ENCODE results near the gene STXBP6. TPM values are rescaled to one million over a fixed set of nuclear protein-coding genes. Genes with fewer than 3 reads are reported as not detected.

Gene STXBP6
- total RNA-seq, 1 donor from 2014 or later: 27.1 TPM

DNA sequence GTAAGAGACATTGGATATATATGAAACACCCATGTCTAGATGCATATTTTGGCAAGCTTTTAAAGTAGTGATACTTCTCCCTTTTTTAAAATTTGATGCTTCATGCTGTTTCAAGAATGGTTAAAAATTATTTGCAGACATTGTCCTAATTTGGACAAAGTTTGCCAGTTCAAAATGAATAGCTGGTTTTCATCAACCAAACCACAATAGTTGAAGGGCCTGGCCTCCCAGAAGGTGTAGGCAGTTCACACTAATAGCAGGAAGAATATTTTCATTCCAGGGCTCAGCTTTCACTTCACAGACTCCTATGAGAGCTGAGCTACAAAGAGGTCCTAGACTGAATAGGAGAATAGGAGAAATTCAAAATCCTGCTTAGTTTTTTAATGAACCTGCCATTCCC is 78.7 kb downstream of the STXBP6 start:
- Histone ChIP-seq H3K9me3 (ENCODE audit: insufficient read depth, low read depth, low read length) (no peaks in the 10 kb centered on the region), H2AFZ (ENCODE audit: low read depth, low read length) (no peak overlapping the region), H4K20me1 (ENCODE audit: insufficient read depth, low read length) (no peaks in the 10 kb centered on the region), H3K27ac (ENCODE audit: low read depth, low read length) (no peak overlapping the region), H3K79me2 (ENCODE audit: insufficient read depth, low read length) (no peaks in the 10 kb centered on the region), H3K4me1 (ENCODE audit: insufficient read depth, low read length) (peaks cover 5% of the 10 kb centered on the region), H3K36me3 (ENCODE audit: insufficient read depth, low read length) (no peaks in the 10 kb centered on the region), H3K9ac (ENCODE audit: low read length) (no peak overlapping the region), H3K4me2 (ENCODE audit: low read length) (no peak overlapping the region), H3K4me3 (ENCODE audit: insufficient read depth, low read depth, low read length) (no peak overlapping the region), H3K27me3 (ENCODE audit: insufficient read depth, low read length) (no peaks in the 10 kb centered on the region)
- peaks cover 24% of the 10 kb centered on the region for H3K4me1 Mint-ChIP-seq (ENCODE audit: low read depth, unreplicated experiment)
- H3K36me3 Mint-ChIP-seq (ENCODE audit: low read depth, unreplicated experiment): no peaks in the 10 kb centered on the region
- no peak overlapping the region for H3K27ac Mint-ChIP-seq (ENCODE audit: unreplicated experiment)
- DNase-seq (ENCODE audit: low read depth) (peak; percentile 33), FAIRE-seq (no peak)
- H3K9me3 Mint-ChIP-seq (ENCODE audit: unreplicated experiment): no peaks in the 10 kb centered on the region
- no peaks in the 10 kb centered on the region for H3K27me3 Mint-ChIP-seq (ENCODE audit: low read depth, unreplicated experiment)
- H3K4me3 Mint-ChIP-seq (ENCODE audit: unreplicated experiment): no peak overlapping the region
- no peak for TF ChIP-seq EZH2 (IDR thresholded peaks at IDR 0.05; ENCODE audit: insufficient read depth, low read length)
- TF ChIP-seq, protein P1, sequence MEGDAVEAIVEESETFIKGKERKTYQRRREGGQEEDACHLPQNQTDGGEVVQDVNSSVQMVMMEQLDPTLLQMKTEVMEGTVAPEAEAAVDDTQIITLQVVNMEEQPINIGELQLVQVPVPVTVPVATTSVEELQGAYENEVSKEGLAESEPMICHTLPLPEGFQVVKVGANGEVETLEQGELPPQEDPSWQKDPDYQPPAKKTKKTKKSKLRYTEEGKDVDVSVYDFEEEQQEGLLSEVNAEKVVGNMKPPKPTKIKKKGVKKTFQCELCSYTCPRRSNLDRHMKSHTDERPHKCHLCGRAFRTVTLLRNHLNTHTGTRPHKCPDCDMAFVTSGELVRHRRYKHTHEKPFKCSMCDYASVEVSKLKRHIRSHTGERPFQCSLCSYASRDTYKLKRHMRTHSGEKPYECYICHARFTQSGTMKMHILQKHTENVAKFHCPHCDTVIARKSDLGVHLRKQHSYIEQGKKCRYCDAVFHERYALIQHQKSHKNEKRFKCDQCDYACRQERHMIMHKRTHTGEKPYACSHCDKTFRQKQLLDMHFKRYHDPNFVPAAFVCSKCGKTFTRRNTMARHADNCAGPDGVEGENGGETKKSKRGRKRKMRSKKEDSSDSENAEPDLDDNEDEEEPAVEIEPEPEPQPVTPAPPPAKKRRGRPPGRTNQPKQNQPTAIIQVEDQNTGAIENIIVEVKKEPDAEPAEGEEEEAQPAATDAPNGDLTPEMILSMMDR (IDR thresholded peaks at IDR 0.05; ENCODE audit: insufficient read depth, low read depth, low read length): no peak

DNA sequence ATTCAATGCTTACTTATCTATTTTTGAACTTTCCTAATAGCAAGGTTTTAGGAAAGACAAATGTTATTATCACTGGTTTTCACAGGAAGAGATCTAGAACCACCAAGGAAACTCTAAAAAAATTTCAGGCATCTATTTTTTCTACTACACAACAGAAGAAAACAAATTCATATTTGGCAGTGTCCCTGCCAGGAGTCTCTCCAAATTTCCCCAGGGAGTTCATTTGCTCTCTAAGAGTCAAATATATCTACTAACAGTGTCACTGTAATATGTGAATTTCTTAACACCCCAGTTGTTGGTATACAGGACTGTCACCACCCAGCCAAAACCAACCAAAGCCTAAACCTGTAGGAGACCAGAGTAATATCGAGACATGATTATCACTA is 83.4 kb downstream of the STXBP6 start:
- Histone ChIP-seq H3K9ac (ENCODE audit: low read length) (no peak overlapping the region), H3K9me3 (ENCODE audit: insufficient read depth, low read depth, low read length) (no peaks in the 10 kb centered on the region), H2AFZ (ENCODE audit: low read depth, low read length) (no peak overlapping the region), H3K36me3 (ENCODE audit: insufficient read depth, low read length) (no peaks in the 10 kb centered on the region), H3K27ac (ENCODE audit: low read depth, low read length) (peak overlapping the region; percentile 23), H3K4me3 (ENCODE audit: insufficient read depth, low read depth, low read length) (no peak overlapping the region), H3K79me2 (ENCODE audit: insufficient read depth, low read length) (no peaks in the 10 kb centered on the region), H3K4me2 (ENCODE audit: low read length) (peak overlapping the region; percentile 60), H3K4me1 (ENCODE audit: insufficient read depth, low read length) (peaks cover 12% of the 10 kb centered on the region), H3K27me3 (ENCODE audit: insufficient read depth, low read length) (no peaks in the 10 kb centered on the region), H4K20me1 (ENCODE audit: insufficient read depth, low read length) (no peaks in the 10 kb centered on the region)
- Mint-ChIP-seq H3K36me3 (ENCODE audit: low read depth, unreplicated experiment) (no peaks in the 10 kb centered on the region), H3K27me3 (ENCODE audit: low read depth, unreplicated experiment) (no peaks in the 10 kb centered on the region), H3K4me3 (ENCODE audit: unreplicated experiment) (peak overlapping the region; percentile 8), H3K9me3 (ENCODE audit: unreplicated experiment) (no peaks in the 10 kb centered on the region), H3K4me1 (ENCODE audit: low read depth, unreplicated experiment) (peaks cover 33% of the 10 kb centered on the region), H3K27ac (ENCODE audit: unreplicated experiment) (peak overlapping the region; percentile 73)
- no peak for FAIRE-seq
- TF ChIP-seq, protein P1 (IDR thresholded peaks at IDR 0.05; ENCODE audit: insufficient read depth, low read depth, low read length): no peak
- TF ChIP-seq EZH2 (IDR thresholded peaks at IDR 0.05; ENCODE audit: insufficient read depth, low read length): no peak
- DNase-seq (ENCODE audit: low read depth): no peak

DNA sequence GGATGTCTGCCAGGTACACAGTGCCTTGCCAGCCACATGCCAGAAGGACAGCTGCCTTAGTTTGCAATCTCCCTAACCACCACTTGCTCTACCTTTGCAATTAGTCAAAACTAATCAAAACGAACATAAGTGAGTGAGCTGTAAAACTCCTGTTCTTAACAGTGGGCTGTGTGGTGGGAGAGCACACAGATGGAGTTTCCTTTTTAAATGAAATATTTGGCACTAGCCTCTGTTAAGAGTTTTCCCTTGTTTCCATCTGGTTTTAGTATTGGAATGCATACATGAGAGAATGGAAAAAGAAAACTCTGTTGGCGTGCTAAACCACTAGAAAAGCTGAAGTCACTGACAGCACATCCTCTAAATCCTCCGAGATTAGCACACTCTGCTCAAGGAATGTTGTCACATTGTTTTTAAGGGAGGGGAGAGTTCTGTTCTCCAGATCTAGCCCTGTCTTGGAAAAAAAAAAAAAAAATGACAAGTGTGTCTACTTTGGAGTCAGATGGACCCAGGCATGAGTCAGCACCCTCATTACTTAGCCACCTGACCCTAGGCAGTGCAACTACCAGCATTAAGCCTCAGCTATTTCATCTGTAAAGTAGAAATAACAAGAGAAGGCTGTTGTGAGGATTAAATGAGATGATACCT is 83.9 kb downstream of the STXBP6 start:
- Histone ChIP-seq H3K4me2 (ENCODE audit: low read length) (peak overlapping the region; percentile 60), H3K27ac (ENCODE audit: low read depth, low read length) (peak overlapping the region; percentile 43), H3K4me3 (ENCODE audit: insufficient read depth, low read depth, low read length) (no peak overlapping the region), H3K4me1 (ENCODE audit: insufficient read depth, low read length) (peaks cover 12% of the 10 kb centered on the region), H2AFZ (ENCODE audit: low read depth, low read length) (no peak overlapping the region), H3K9me3 (ENCODE audit: insufficient read depth, low read depth, low read length) (no peaks in the 10 kb centered on the region), H3K9ac (ENCODE audit: low read length) (peak overlapping the region; percentile 51), H3K27me3 (ENCODE audit: insufficient read depth, low read length) (no peaks in the 10 kb centered on the region), H3K79me2 (ENCODE audit: insufficient read depth, low read length) (no peaks in the 10 kb centered on the region), H4K20me1 (ENCODE audit: insufficient read depth, low read length) (no peaks in the 10 kb centered on the region), H3K36me3 (ENCODE audit: insufficient read depth, low read length) (no peaks in the 10 kb centered on the region)
- Mint-ChIP-seq H3K4me1 (ENCODE audit: low read depth, unreplicated experiment) (peaks cover 28% of the 10 kb centered on the region), H3K27me3 (ENCODE audit: low read depth, unreplicated experiment) (no peaks in the 10 kb centered on the region), H3K36me3 (ENCODE audit: low read depth, unreplicated experiment) (no peaks in the 10 kb centered on the region), H3K27ac (ENCODE audit: unreplicated experiment) (peak overlapping the region; percentile 73), H3K4me3 (ENCODE audit: unreplicated experiment) (peak overlapping the region; percentile 22), H3K9me3 (ENCODE audit: unreplicated experiment) (no peaks in the 10 kb centered on the region)
- FAIRE-seq (peak; percentile 82), DNase-seq (ENCODE audit: low read depth) (peak; percentile 96)
- no peak for TF ChIP-seq EZH2 (IDR thresholded peaks at IDR 0.05; ENCODE audit: insufficient read depth, low read length)
- TF ChIP-seq, protein P1 (IDR thresholded peaks at IDR 0.05; ENCODE audit: insufficient read depth, low read depth, low read length): no peak

Data from astrocyte (in vitro differentiated cells and primary cell).